ENCODE measurements around the gene SPATA13.

Gene SPATA13

GRCh38 chr13:24168392-24168750 is 7.9 kb downstream of the SPATA13 start:
- DNase-seq = no peak

GRCh38 chr13:24168979-24169378 is 8.5 kb downstream of the SPATA13 start:
- no peak for DNase-seq

- DNase-seq = no peak
Measured at GRCh38 chr13:24172071-24172470, 11.6 kb downstream of the SPATA13 start.

GRCh38 chr13:24173795-24174194 is 13.3 kb downstream of the SPATA13 start:
- DNase-seq = no peak

GRCh38 chr13:24175847-24176246 is 15.3 kb downstream of the SPATA13 start:
- no peak for DNase-seq

- no peak for DNase-seq
Measured at GRCh38 chr13:24176351-24177101, 16.0 kb downstream of the SPATA13 start.

- DNase-seq = no peak
Measured at GRCh38 chr13:24178847-24179485, 18.4 kb downstream of the SPATA13 start.

- no peak for DNase-seq
Measured at GRCh38 chr13:24179486-24179850, 18.9 kb downstream of the SPATA13 start.

- no peak for DNase-seq
Measured at GRCh38 chr13:24180750-24181377, 20.3 kb downstream of the SPATA13 start.

- no peak for DNase-seq
Measured at GRCh38 chr13:24181991-24182702, 21.6 kb downstream of the SPATA13 start.

- no peak for DNase-seq
Measured at GRCh38 chr13:24182703-24183081, 22.2 kb downstream of the SPATA13 start.

- no peak for DNase-seq
Measured at GRCh38 chr13:24183741-24184182, 23.2 kb downstream of the SPATA13 start.

- DNase-seq = no peak
Measured at GRCh38 chr13:24184265-24184841, 23.8 kb downstream of the SPATA13 start.

- DNase-seq = no peak
Measured at GRCh38 chr13:24184882-24185281, 24.4 kb downstream of the SPATA13 start.

GRCh38 chr13:24185591-24186232 is 25.2 kb downstream of the SPATA13 start:
- no peak for DNase-seq

GRCh38 chr13:24187185-24187584 is 26.7 kb downstream of the SPATA13 start:
- no peak for DNase-seq

- DNase-seq = peak; percentile 48
Measured at GRCh38 chr13:24192057-24192810, 31.7 kb downstream of the SPATA13 start.

GRCh38 chr13:24192811-24193162 is 32.3 kb downstream of the SPATA13 start:
- peak; percentile 30 for DNase-seq

- no peak for DNase-seq
Measured at GRCh38 chr13:24194447-24194846, 33.9 kb downstream of the SPATA13 start.

- DNase-seq = no peak
Measured at GRCh38 chr13:24195626-24196025, 35.1 kb downstream of the SPATA13 start.

GRCh38 chr13:24196593-24197197 is 36.2 kb downstream of the SPATA13 start:
- DNase-seq = no peak

GRCh38 chr13:24199016-24199415 is 38.5 kb downstream of the SPATA13 start:
- no peak for DNase-seq

Measured in NCI-H510A (cell line).